ENCODE data around the gene CRMP1.
"Not testable (repeated sequence)": the region's sequence is repeated elsewhere in the genome, so short reads cannot be mapped to it uniquely, and the experiment has no call there.

Gene CRMP1

GRCh38 chr4:5852523-5853202 lies 40.2 kb downstream of the CRMP1 start:
- DNase-seq = no peak

DNA sequence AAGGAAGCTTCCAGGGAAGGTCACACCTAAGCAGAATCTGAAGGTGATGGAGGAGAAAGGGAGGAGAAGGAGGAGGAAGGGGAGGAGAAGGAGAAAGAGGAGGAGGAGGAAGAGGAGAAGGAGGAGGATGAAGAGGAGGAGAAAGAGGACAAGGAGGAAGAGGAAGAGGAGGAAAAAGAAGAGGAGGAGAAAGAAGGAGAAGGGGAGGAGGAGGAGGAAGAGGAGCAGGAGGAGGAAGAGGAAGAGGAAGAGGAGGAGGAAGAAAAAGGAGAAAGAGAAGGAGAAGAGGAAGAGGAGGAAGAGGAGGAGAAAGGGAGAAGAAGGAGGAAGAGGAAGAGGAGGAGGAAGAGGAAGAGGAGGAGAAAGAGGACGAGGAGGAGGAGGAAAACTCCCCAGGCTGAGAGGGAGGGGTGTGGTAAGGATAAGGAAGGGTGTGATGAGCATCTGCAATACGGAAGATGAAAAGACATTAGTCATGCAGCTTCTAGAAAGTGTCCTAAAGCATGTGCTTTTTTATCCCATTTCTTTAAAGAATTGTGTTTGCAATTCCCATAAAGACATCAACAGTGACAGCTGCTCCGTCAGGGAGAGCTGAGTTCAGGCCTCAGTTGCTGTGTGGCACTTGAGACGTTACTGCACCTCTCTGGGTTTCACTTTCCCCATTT lies 41.1 kb downstream of the CRMP1 start:
- DNase-seq = no peak

DNA sequence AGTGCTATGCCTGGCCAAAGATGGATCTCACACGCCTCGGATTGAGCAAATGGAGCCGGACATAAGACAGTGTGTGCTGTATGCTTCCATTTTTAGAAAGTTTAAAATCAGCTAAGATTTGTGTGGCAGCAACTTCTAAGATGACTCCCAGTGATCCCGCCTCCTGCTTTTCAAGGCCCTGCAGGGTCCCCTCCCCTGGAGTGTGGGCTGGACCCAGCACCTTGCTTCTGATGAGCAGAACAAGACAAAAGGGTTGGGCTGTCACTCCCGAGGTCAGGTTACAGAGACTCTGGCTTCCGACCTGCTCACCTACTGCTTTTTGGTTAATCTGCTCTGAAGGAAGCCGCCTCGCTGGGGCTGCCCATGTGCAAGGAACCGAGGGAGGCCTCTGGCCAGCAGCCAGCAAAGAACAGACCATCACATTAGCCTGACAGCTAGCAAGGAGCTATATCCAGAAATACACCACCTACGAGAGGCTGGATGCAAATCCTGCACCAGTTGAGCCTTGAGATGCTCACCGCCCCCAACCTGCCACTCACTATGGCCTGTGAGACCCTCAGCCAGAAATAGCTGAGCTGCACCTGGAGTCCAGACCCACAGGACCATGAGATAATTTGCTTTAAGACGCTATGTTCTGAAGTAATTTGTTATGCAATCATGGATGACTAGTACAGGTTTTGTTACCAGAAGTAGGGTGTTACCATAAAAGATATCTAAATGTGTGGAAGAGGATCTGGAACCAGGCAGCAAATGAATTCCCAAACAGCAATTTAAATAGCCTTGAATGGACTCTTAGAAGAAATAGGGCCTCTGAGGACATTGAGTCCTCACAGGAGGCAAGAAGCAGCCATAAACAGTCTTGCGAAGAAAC lies 47.6 kb downstream of the CRMP1 start:
- DNase-seq = no peak

DNA sequence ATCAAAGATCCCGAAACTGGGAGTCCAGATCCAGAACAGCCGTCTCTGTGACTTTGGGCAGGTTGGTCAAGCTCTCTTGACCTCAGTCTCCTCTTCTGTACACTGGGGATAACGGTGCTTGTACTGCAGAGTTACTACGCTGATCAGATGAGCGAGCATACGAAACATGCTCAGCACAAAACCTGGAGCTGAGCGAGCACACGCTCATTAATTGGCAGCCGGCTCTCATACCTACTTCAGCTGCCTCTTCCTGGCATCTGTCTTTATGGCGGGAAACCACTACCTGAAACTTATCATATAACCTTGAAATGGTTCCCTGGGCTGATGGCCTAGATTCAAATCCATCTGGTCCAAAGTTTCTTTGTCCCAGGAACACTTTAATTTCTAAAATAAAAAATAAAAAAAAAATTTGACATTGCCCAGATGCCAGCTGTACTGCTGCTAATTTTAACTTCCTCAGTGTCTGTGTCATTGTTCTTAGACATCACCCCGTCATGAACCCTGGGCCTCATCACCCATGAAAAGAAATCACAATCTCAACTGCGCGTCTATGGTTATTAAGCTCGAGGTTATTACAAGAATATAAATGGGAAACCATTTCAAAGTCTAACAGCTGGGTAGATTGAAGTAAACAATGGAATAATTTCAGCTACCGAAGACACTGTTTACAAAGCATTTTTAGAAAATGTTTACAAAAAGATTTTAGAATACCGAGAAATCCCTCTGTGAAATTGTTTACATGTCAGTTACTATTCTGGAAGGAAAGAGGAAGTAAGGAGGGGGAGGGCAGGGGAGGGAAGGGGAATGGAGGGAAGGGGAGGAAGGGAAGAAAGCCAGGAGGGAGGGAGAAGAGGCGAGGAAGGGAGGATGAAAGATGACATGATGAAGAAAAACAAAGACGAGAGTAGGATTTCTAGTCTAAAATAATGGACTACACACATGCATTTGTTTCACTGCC lies 49.0 kb downstream of the CRMP1 start:
- no peak for DNase-seq

DNA sequence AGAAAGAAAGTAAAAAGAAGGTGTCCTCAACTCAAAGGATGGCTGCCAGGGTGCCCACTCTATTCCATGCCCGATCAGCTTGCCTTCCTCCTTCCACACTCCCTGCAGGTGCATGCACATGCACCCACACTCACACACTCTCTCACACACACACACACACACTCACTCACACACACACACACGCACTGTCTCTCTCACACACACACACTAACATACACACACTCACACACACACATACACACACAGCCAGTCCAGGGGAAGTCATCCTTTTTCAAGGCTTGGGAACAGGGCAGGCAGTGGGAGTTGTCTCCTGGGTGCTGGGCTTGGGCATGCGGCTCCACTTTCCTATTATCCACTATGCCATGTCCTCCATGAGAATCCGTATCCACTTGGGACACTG lies 50.4 kb downstream of the CRMP1 start:
- DNase-seq = no peak

GRCh38 chr4:5839751-5840674 lies 52.9 kb downstream of the CRMP1 start:
- DNase-seq = no peak

DNA sequence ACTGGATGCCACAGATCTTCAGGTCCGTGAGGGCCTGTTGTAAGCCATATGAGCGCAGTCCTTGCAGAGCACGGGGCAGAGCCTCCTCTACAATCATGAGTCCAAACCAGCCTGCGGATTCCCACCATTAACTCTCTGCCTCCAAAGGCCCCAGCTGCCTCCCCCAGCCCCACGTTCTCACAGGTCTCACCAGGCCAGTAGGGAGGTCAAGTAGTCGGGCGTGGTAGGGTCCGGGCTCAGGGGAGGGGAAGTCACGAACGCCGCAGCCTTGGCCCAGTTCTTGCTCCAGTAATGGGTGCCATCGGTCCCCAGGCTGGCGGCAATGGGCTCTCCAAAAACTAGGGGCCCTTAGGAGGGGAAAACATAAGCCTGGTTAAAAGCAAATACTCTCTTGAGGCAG lies 53.6 kb downstream of the CRMP1 start:
- no peak for DNase-seq

GRCh38 chr4:5837483-5837882 lies 55.4 kb downstream of the CRMP1 start:
- DNase-seq = not testable (repeated sequence)

GRCh38 chr4:5836943-5837342 lies 55.9 kb downstream of the CRMP1 start:
- DNase-seq = no peak

DNA sequence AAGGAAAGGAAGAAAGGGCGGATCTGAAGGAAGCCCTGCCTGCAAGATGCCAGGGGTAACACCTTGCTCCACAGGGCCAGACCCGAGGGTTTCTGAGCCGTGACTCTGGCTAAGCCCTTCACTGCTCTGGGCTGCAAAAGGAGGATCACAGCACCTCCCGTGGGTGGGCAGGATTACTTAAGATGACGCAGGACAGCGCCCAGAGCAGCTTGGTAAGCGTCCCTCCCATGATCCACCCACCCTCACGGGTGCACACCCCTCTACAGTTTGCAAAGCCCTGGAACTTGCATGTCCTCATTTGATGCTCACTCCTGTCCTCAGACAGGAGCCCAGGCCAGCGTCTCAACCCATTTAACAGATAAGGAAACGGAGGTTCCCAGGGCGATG lies 64.9 kb downstream of the CRMP1 start:
- DNase-seq = no peak

DNA sequence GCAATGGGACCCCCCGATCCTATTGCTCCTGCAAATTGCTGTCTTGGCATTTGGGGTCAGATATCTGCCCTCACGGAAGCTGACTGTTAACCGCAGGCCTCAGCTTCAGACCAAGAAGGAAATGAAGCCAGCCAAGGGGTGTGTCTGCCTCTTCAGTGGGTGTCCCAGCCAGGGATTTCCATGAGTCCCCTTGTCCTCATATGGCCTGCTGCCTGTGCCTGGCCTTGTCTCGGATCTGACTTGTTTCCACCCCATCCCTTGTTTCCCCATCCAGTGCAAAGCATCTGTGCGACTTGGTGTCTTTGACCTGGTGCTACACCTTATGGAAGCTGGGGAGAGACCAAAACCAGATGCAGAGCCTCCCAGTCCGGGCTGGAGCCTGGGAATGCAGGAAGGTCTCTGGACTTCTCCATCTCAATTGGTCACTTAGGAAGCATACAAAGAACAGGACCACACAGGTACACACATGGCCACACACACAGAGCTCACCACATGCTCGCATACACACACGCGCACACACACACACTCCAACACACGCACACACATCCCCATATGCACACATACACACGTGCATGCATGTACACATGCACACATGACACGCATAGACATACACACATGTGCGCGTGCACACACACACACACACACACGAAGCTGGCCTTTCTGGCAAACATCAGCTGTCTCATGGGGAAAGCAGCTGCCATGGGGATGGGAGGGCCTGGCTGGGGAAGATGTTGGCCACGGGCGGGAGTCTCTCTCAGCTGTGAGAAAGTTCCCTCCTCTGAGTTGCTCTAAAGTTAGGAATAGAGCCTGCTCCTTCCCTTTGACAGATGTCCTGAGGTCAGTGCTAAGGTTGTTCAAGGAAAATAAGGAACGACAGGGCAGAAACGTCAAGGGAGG lies 65.5 kb downstream of the CRMP1 start:
- DNase-seq = no peak

DNA sequence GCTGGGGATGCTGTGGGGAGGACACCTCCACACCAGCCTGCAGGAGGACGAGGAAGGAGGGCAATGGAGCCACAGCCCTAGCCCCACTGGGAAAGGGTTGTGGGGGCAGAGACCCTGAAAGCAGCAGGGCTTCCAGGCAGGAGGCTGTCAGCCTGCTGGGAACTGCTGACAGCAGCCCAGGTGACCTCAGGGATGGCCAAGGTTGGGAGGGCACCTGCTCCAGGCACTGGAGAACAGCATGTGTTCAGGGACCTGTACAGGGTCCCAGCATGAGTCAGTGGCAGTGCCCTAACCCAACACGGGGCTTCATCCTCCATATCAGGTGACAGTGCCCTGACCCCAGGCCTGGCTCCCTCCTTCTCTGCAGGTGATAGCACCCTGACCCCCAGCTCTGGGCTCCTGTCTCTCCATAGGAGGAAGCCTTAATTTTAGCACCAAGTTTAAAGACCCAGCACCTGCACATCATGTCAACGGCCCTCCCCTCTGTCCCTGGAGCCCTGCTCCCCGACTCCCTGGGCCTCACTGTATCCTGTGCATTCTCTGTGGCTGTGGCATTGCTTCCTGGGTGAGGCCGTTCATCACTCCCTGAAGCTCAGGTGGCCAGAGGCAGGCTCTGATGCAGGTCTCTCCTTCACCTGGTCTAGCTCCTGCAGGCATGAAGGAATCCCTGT lies 66.3 kb downstream of the CRMP1 start:
- DNase-seq = no peak

- DNase-seq = no peak
Observed at GRCh38 chr4:5825321-5826041, 67.4 kb downstream of the CRMP1 start.

- DNase-seq = no peak
Observed at GRCh38 chr4:5824635-5825034, 68.3 kb downstream of the CRMP1 start.

- no peak for DNase-seq
Observed at GRCh38 chr4:5824227-5824626, 68.7 kb downstream of the CRMP1 start.

DNA sequence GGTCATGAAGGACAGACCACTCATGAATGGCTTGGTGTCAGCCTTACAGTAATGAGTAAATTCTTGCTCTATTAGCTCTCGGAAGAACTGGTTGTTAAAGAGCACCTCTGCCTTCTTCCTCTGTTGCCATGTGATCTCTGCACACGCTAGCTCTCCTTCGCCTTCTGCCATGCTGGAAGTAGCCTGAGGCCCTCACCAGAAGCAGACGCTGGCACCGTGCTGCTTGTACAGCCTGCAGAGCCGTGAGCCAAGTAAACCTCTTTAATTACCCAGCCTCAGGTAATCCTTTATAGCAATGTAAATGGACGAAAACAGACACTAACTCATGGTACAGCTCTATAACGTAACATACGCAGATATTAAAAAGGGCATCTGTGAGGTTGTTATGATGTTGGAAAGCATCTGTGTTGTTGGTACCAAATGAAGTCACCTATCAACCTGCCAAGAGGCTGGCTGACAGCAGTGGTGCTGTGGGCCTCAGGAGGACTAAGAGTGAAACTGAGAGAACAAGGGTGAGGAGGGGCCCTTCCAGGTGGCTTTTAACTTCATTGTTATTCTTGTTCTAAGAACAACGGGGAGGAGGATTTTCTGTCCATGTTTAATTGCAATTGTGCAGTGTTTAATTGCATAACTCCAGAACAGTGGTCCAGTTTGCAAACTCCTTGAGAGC lies 69.2 kb downstream of the CRMP1 start:
- DNase-seq = no peak

GRCh38 chr4:5822619-5823018 lies 70.3 kb downstream of the CRMP1 start:
- no peak for DNase-seq

- peak; percentile 41 for DNase-seq
Observed at GRCh38 chr4:5821665-5822358, 71.1 kb downstream of the CRMP1 start.
